K562 (cell line): Measurements from ENCODE around the gene CACNA1E. TPM values are rescaled to one million over a fixed set of nuclear protein-coding genes. Genes with fewer than 3 reads are reported as not detected.

Experiments used
- BDP1 ChIP-seq: IDR thresholded peaks from 3 replicates; pipeline ENCODE4 v1.6.1; 2011; ENCODE audit not compliant: insufficient read length, insufficient read depth
- CREB1 ChIP-seq, 2 experiments: sonication (generic) in 1 of 2; formaldehyde crosslinking in 1 of 2; IDR thresholded peaks; 2 replicates each; pipeline versions ENCODE4 v1.6.1 to v1.8.0; 2012 to 2022; ENCODE audit warnings: inconsistent platforms in 1 of 2, mild to moderate bottlenecking in 1 of 2, missing genetic modification reagents in 1 of 2, moderate library complexity in 1 of 2
- DLX4 ChIP-seq: fragments of 250-450 bp; sonication (Bioruptor Pico); IDR thresholded peaks from 2 replicates; pipeline ENCODE4 v1.6.1; 2021; ENCODE audit warnings: mild to moderate bottlenecking
- HDGF ChIP-seq: fragments of 450-650 bp; IDR thresholded peaks from 2 replicates; pipeline ENCODE4 v1.6.1; 2016
- KAT8 ChIP-seq: fragments of 450-650 bp; IDR thresholded peaks from 2 replicates; pipeline ENCODE4 v1.6.1; 2016; ENCODE audit warnings: low read depth, mild to moderate bottlenecking
- MTA1 ChIP-seq: fragments of 450-650 bp; IDR thresholded peaks from 2 replicates; pipeline ENCODE4 v1.6.1; 2017; ENCODE audit warnings: borderline replicate concordance
- PHF21A ChIP-seq: fragments of 450-650 bp; IDR thresholded peaks from 2 replicates; pipeline ENCODE4 v1.6.1; 2017; ENCODE audit warnings: low read depth, borderline replicate concordance
- PHF8 ChIP-seq: fragments of 200-600 bp; sonication (generic); IDR thresholded peaks from 2 replicates; pipeline ENCODE4 v1.6.1; 2012; ENCODE audit warnings: mixed run types, mild to moderate bottlenecking, inconsistent platforms, low read length, moderate library complexity, borderline replicate concordance
- PRMT5 ChIP-seq: sonication (generic); formaldehyde crosslinking; IDR thresholded peaks from 2 replicates; pipeline ENCODE4 v1.5.0; 2020; ENCODE audit warnings: missing genetic modification reagents
- RCOR1 ChIP-seq, 2 experiments: IDR thresholded peaks; 2 replicates each; pipeline ENCODE4 v1.6.1; 2012; ENCODE audit warnings: low read depth in 2 of 2, low read length in 2 of 2, borderline replicate concordance in 1 of 2, improper control_type of control experiment in 1 of 2
- RUNX1 ChIP-seq: sonication (generic); IDR thresholded peaks from 2 replicates; pipeline ENCODE4 v1.6.1; 2016; ENCODE audit warnings: antibody characterized with exemption, low read depth
- THRB ChIP-seq: fragments of 450-650 bp; formaldehyde crosslinking; conservative IDR thresholded peaks from 2 replicates; pipeline ENCODE4 v1.4.0; 2022; ENCODE audit warnings: mild to moderate bottlenecking, missing genetic modification characterization
- XRCC5 ChIP-seq: fragments of 200-400 bp; formaldehyde crosslinking; IDR thresholded peaks from 2 replicates; pipeline ENCODE4 v1.6.1; 2017; ENCODE audit warnings: low read depth, mild to moderate bottlenecking, low read length
- ZNF589 ChIP-seq: fragments of 200-800 bp; sonication (Bioruptor generic); IDR thresholded peaks from 2 replicates; pipeline ENCODE4 v1.6.1; 2016; ENCODE audit warnings: low read depth, missing genetic modification characterization, missing compliant biosample characterization
- polyA plus RNA-seq, 8 experiments: library from polyadenylated mRNA; depleted of rRNA in 4 of 8; stranded (reverse) in 5 of 8; unstranded in 3 of 8; fragments of >200 nt; fragmentation: Nextera tagmentation in 2 of 8; fragmentation: Illumina TruSeq in 1 of 8; extraction: Ambion mirVana in 2 of 8; extraction: Trizol in 1 of 8; gene quantifications; 2 replicates each; pipeline versions ENCODE4 v1.2.1 to v1.2.3, GENCODE V29; 2011 to 2014; ENCODE audit warnings: inconsistent platforms in 1 of 8, missing spikeins in 1 of 8
- total RNA-seq, 7 experiments: library from RNA; depleted of rRNA in 6 of 7; stranded (reverse); fragments of >200 nt in 6 of 7; fragmentation: Illumina TruSeq in 2 of 7; extraction: Trizol in 2 of 7; gene quantifications; 2 replicates each; pipeline versions ENCODE4 v1.2.1 to v1.2.3, GENCODE V29; 2011 to 2021; ENCODE audit warnings: low replicate concordance in 1 of 7
- TF ChIP-seq, protein P1 (sequence below): fragments of 450-650 bp; IDR thresholded peaks from 2 replicates; pipeline ENCODE4 v1.6.1; 2018; ENCODE audit warnings: mild to moderate bottlenecking, low read depth; ENCODE audit not compliant: partially characterized antibody
- TF ChIP-seq, protein P2 (sequence below), 2 experiments: fragments of 450-650 bp in 1 of 2; IDR thresholded peaks; 2 replicates each; pipeline ENCODE4 v1.6.1; 2011 to 2017; ENCODE audit warnings: low read depth in 2 of 2, antibody characterized with exemption in 1 of 2, borderline replicate concordance in 1 of 2, low read length in 1 of 2, mild to moderate bottlenecking in 1 of 2, mixed read lengths in 1 of 2; ENCODE audit not compliant: control insufficient read depth in 1 of 2
- TF ChIP-seq, protein P3 (sequence below): sonication (generic); formaldehyde crosslinking; IDR thresholded peaks from 2 replicates; pipeline ENCODE4 v1.8.0; 2022; ENCODE audit warnings: missing genetic modification reagents, mild to moderate bottlenecking, borderline replicate concordance
- TF ChIP-seq, protein P4 (sequence below): fragments of 450-650 bp; IDR thresholded peaks from 2 replicates; pipeline ENCODE4 v1.6.1; 2016

The CACNA1E gene
- total and polyA plus RNA-seq, 9 of the 15 experiments (the other 6 are each of a cell fraction or from before 2014, with no cell fraction given) = under 0.01 to 0.04 TPM; not detected in 7

GRCh38 chr1:181541947-181542346, 58.6 kb downstream of the CACNA1E start (continued):
- TF ChIP-seq, protein P1, sequence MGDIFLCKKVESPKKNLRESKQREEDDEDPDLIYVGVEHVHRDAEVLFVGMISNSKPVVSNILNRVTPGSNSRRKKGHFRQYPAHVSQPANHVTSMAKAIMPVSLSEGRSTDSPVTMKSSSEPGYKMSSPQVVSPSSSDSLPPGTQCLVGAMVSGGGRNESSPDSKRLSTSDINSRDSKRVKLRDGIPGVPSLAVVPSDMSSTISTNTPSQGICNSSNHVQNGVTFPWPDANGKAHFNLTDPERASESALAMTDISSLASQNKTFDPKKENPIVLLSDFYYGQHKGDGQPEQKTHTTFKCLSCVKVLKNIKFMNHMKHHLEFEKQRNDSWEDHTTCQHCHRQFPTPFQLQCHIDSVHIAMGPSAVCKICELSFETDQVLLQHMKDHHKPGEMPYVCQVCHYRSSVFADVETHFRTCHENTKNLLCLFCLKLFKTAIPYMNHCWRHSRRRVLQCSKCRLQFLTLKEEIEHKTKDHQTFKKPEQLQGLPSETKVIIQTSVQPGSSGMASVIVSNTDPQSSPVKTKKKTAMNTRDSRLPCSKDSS = no peak
- TF ChIP-seq PHF21A (no peak), HDGF (no peak), DLX4 (CRISPR knock-in tag) (no peak), THRB (CRISPR knock-in tag) (no peak), KAT8 (no peak), ZNF589 (CRISPR knock-in tag) (0 out of 2 replicates have a peak, but pooled peaks have one; percentile 32), MTA1 (no peak), PRMT5 (CRISPR knock-in tag) (no peak), RUNX1 (no peak), BDP1 (no peak), PHF8 (no peak), RCOR1 (IDR thresholded peaks at IDR 0.05; ENCODE audit: borderline replicate concordance in 1 of 2, low read depth in 2 of 2, low read length in 2 of 2) (no peak), CREB1 (IDR thresholded peaks at IDR 0.05) (no peak), CREB1 (CRISPR knock-in tag; IDR thresholded peaks at IDR 0.05) (no peak), XRCC5 (no peak)
- TF ChIP-seq, protein P2, sequence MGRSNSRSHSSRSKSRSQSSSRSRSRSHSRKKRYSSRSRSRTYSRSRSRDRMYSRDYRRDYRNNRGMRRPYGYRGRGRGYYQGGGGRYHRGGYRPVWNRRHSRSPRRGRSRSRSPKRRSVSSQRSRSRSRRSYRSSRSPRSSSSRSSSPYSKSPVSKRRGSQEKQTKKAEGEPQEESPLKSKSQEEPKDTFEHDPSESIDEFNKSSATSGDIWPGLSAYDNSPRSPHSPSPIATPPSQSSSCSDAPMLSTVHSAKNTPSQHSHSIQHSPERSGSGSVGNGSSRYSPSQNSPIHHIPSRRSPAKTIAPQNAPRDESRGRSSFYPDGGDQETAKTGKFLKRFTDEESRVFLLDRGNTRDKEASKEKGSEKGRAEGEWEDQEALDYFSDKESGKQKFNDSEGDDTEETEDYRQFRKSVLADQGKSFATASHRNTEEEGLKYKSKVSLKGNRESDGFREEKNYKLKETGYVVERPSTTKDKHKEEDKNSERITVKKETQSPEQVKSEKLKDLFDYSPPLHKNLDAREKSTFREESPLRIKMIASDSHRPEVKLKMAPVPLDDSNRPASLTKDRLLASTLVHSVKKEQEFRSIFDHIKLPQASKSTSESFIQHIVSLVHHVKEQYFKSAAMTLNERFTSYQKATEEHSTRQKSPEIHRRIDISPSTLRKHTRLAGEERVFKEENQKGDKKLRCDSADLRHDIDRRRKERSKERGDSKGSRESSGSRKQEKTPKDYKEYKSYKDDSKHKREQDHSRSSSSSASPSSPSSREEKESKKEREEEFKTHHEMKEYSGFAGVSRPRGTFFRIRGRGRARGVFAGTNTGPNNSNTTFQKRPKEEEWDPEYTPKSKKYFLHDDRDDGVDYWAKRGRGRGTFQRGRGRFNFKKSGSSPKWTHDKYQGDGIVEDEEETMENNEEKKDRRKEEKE (IDR thresholded peaks at IDR 0.05; ENCODE audit: borderline replicate concordance in 1 of 2, control insufficient read depth in 1 of 2, low read depth in 2 of 2, low read length in 1 of 2) = no peak
- TF ChIP-seq, protein P3, sequence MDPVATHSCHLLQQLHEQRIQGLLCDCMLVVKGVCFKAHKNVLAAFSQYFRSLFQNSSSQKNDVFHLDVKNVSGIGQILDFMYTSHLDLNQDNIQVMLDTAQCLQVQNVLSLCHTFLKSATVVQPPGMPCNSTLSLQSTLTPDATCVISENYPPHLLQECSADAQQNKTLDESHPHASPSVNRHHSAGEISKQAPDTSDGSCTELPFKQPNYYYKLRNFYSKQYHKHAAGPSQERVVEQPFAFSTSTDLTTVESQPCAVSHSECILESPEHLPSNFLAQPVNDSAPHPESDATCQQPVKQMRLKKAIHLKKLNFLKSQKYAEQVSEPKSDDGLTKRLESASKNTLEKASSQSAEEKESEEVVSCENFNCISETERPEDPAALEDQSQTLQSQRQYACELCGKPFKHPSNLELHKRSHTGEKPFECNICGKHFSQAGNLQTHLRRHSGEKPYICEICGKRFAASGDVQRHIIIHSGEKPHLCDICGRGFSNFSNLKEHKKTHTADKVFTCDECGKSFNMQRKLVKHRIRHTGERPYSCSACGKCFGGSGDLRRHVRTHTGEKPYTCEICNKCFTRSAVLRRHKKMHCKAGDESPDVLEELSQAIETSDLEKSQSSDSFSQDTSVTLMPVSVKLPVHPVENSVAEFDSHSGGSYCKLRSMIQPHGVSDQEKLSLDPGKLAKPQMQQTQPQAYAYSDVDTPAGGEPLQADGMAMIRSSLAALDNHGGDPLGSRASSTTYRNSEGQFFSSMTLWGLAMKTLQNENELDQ = no peak
- TF ChIP-seq, protein P4, sequence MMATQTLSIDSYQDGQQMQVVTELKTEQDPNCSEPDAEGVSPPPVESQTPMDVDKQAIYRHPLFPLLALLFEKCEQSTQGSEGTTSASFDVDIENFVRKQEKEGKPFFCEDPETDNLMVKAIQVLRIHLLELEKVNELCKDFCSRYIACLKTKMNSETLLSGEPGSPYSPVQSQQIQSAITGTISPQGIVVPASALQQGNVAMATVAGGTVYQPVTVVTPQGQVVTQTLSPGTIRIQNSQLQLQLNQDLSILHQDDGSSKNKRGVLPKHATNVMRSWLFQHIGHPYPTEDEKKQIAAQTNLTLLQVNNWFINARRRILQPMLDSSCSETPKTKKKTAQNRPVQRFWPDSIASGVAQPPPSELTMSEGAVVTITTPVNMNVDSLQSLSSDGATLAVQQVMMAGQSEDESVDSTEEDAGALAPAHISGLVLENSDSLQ = no peak
